HK-2 (cell line): ENCODE data around the gene MUC22.
"Not testable (repeated sequence)": the region's sequence is repeated elsewhere in the genome, so short reads cannot be mapped to it uniquely, and the experiment has no call there.

Experiments
- DNase-seq: peaks from one replicate; pipeline ENCODE4 v3.0.0-alpha.2; 2018; ENCODE audit not compliant: unreplicated experiment

The MUC22 gene

DNA sequence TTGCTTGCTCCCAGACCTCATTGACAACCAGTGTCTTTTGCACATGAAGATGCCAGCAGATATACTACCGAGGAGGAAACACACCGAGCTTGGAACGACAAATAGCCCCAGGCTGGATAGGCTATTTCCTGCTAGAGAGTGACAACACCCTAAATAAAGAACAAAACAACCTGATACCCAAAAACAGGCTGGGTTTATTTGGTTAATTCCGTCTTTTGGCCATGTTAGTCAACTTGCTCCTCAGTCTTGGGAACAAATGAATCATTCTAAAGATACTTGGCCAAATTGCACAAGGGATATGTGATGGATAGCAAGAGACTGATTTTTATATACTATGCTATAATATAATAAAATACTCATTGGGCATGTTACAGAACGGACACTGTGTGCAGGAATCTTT lies 11.5 kb upstream of the MUC22 start:
- DNase-seq, result no peak

DNA sequence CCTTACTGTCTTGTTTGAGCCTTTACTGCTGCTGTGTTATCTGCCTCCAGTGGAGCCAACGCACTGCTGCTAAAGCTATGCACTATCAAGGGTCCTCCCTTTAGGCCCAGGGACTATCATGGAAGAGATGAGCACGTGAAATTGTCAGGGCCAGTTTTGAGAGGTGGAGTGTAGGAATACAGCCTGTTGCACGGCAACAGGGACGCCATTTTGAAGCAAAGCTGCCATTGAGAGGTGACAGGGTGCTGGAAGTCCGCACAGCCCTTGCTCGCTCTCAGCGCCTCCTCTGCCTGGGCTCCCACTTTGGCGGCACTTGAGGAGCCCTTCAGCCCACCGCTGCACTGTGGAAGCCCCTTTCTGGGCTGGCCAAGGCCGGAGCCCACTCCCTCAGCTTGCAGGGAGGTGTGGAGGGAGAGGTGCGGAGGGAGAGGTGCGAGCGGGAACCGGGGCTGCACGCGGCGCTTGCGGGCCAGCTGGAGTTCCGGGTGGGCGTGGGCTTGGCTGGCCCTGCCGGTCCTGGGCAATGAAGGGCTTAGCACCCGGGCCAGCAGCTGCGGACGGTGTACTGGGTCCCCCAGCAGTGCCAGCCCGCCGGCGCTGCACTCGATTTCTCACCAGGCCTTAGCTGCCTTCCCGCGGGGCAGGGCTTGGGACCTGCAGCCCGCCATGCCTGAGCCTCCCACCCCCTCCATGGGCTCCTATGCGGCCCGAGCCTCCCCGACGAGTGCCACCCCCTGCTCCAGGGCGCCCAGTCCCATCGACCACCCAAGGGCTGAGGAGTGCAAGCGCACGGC lies 10.0 kb upstream of the MUC22 start:
- not testable (repeated sequence) for DNase-seq

DNA sequence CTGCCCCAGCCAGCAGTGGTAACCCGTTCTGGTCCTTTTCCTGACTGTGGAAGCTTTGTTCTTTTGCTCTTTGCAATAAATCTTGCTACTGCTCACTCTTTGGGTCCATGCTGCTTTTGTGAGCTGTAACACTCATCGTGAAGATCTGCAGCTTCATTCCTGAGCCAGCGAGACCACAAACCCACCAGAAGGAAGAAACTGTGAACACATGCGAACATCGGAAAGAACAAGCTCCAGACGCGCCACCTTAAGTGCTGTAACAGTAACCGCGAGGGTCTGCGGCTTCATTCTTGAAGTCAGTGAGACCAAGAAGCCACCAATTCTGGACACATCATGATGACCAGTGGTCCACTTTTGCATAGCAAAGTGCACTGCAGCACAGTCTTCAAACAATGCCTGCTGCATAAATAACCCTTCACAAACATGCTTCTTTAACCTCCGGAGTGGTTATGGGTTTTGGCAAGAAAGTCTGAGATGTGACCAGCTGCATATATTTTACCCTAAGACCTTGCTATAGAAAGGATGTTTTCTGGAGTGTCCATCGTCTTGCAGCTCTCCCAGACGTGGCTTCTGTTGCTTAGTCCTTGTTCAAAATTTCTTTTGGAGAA lies 8.9 kb upstream of the MUC22 start:
- DNase-seq, result no peak

DNA sequence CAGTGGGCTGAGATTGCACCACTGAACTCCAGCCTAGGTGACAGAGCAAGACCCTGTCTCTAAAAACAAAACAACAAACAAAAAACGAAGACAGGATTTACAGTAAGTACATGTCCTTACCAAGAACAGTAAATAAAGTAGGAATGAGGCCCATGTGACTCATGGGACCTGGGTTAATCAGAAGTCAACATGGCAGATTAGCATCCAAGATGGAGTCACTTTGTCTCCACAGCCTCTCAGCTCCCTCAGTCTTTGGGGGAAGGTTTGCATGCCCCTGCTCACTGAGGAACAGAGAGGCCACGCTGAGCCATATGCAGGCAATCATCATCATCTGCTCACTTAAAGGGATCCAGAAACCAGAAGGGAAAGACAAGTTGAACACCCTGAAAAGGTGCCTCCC lies 7.8 kb upstream of the MUC22 start:
- DNase-seq, result no peak

DNA sequence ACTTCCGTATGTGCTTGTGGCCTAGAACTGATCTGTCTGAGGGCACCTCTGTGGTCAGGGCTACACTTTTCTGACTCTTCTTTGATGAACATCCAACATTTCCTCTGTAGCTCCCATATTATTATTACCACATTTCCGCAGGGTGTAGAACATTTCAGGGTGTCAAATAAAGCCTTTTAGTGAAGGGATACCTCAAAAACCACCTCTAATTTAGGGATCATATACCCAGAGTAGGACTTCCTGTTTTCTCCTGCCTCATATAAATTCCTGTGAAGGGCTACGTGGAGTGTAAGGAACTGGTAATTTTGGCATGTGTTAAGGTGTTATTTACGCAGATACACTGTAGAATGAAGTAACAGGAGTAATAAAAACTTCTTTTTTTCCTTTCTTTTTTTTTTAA lies 5.5 kb upstream of the MUC22 start:
- no peak for DNase-seq

DNA sequence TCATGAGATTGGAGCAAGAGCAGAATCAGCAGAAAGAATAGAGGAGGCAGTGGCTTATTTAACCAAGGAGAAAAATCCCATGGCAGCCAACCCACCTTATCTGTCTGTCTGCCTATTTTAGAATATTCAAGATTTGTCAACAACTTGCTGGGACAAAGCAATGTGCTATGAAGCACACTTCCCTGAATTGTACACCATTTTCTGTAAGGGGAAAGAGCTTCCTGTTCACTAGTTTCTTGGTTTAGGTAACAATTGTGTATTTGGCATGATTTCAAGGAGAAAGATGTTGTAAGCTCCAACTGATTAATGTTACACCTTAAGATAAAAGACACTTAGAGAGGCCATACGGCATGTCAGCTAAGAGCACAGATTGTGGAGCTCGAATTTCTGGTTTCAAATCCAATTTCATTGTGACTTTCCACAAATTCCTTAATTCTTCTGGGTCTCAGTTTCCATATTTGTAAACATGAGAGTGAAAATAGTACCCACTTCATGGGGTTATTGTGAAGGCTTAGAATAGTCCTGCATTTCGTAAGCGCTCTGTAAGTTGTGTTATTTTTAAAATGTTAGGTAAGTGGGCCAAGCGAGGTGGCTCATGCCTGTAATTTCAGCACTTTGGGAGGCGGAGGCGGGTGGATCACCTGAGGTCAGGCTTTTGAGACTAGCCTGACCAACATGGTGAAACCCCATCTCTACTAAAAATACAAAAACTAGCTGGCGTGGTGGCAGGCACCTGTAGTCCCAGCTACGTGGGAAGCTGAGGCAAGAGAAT lies 4.8 kb upstream of the MUC22 start:
- DNase-seq, result no peak

DNA sequence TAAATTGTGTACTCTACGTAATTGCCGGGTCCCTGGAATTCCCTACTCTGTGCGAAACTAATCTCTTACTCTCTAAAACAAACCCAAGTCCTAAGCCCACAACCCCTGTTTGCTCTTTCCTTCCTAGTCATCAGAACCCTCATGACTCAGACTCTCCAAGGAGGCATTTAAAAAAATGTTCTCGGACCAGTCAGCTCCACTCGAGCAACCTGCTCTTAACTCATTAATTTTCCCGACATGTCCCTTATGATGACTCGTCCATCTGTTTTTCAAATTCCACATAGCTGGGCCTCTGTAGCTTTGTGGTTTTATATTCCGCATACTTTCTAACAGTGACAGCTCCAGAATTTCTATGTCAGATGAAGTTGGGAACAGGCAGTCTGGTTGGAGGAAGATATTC lies 2.6 kb upstream of the MUC22 start:
- DNase-seq, result peak; percentile 47

DNA sequence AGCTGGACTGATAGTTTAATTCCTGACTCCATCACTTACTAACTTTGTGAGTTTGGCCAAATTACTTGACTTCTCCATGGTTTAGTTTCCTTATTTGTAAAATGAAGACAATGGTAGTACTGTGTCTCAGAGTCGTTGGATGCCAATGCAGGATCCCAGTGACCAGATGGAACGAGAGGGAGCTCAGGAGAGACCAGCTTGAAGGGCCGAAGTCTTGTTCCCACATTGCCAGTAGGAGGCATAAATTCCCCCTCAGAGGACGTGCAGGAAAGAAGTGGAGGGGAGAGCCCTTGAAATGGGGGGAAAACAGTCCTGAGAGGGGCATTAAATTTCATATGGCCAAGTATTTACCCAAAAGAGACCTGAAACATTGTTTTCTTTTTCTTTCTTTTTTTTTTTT lies 2.1 kb upstream of the MUC22 start:
- no peak for DNase-seq

DNA sequence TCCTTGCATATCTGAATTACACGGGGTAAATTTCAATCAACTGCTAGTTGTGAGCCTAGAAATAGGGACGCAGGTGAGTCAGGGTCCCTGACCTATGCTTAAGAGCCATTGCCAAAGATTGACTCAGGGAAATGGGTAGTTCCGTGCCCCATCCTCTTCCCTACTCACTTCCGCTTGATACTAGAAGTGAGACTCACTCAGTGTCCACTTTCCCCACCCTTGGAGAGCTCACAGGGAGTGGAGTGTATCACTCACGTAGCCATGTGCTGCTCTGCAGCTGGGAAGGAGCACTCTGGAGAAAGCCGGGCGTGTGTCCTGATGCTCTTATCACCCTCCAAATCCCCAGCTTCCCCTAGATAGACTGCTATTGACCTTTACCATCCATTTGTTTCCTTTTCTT lies 543 bp upstream of the MUC22 start:
- DNase-seq, result no peak

DNA sequence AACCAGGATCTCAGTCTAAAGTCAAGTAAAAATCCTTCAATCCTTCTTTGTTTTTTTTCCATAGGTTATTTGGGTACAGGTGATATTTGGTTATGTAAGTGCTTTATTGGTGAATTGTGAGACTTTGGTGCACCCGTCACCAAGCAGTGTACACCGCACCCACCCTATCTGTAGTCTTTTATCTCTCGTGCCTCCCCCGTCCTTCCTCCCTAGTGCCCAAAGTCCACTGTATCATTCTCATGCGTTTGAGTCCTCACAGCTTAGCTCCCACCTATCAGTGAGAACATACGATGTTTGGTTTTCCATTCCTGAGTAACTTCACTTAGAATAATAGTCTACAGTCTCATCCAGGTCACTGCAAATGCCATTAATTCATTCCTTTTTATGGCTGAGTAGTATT lies 879 bp downstream of the MUC22 start:
- DNase-seq, result no peak

DNA sequence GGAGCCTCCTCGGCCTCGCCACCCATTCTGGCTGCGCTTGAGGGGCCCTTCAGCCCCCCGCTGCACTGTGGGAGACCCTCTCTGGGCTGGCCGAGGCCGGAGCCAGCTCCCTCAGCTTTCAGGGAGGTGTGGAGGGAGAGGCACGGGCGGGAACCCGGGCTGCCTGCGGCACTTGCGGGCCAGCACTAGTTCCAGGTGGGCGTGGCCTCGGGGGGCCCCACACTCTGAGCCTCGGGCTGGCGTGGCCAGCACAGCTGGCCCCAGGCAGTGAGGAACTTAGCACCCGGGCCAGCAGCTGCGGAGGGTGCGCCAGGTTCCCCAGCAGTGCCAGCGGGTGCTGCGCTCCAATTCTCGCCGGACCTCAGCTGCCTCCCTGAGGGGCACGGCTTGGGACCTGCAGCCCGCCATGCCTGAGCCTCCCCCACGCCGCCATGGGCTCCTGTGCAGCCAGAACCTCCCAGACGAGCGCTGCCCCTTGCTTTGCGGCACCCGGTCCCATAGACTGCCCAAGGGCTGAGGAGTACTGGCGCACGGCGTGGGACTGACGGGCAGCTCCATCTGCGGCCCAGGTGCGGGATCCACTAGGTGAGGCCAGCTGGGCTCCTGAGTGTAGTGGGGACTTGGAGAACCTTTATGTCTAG lies 6.5 kb downstream of the MUC22 start:
- no peak for DNase-seq

DNA sequence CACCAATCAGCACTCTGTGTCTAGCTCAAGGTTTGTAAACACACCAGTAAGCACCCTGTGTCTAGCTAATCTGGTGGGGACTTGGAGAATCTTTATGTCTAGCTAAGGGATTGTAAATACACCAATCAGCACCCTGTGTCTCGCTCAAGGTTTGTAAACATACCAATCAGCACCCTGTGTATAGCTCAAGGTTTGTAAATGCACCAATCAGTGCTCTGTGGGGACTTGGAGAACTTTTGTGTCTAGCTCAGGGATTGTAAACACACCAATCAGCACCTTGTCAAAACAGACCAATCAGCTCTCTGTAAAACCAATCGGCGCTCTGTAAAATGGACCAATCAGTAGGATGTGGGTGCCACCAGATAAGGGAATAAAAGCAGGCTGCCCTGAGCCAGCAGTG lies 7.2 kb downstream of the MUC22 start:
- not testable (repeated sequence) for DNase-seq

DNA sequence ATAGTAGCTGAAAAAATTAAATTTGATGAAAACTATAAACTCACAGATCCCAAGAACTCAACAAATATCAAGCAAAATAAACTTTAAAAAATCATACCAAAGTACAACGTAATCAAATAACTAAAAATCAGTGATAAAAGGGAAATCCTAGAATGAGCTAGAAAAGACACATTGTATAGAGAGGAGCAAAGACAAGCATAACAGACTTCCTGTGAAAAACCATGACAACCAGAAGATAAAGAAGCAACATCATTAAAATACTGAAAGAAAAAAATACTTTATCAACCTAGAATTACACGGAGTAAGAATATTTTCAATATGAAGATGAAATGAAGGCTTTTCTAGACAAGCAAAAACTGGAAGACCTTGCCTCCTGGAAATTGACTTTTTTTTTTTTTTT lies 9.8 kb downstream of the MUC22 start:
- DNase-seq, result no peak

DNA sequence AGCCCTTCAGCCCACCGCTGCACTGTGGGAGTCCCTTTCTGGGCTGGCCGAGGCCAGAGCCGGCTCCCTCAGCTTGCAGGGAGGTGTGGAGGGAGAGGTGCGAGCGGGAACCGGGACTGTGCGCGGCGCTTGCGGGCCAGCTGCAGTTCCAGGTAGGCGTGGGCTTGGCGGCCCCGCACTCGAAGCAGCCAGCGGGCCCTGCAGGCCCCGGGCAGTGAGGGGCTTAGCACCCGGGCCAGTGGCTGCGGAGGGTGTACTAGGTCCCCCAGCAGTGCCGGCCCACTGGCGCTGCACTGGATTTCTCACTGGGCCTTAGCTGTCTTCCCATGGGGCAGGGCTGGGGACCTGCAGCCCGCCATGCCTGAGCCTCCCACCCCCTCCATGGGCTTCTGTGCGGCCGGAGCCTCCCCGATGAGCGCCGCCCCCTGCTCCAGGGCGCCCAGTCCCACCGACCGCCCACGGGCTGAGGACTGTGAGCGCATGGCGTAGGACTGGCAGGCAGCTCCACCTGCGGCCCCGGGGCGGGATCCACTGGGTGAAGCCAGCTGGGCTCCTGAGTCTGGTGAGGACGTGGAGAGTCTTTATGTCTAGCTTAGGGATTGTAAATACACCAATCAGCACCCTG lies 10.5 kb downstream of the MUC22 start:
- not testable (repeated sequence) for DNase-seq

DNA sequence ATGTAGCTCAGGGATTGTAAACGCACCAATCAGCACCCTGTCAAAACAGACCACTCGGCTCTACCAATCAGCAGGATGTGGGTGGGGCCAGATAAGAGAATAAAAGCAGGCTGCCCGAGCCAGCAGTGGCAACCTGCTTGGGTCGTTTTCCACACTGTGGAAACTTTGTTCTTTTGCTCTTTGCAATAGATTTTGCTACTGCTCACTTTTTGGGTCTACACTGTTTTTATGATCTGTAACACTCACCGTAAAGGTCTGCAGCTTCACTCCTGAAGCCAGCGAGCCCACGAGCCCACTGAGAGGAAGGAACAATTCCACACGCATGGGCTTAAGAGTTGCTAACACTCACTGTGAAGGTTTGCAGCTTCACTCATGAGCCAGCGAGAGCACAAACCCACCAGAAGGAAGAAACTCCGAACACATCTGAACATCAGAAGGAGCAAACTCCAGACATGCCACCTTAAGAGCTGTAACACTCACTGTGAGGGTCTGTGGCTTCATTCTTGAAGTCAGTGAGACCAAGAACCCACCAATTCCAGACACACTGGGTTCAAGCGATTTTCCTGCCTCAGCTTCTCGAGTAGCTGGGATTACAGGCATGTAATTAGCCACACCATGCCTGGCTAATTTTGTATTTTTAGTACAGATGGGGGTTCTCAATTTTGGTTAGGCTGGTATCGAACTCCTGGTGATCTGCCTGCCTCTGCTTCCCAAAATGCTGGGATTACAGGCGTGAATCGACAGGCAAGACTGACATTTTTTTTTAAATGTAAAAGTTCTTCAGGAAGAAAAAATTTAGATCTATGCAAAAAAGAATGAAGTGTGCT lies 11.6 kb downstream of the MUC22 start:
- not testable (repeated sequence) for DNase-seq

DNA sequence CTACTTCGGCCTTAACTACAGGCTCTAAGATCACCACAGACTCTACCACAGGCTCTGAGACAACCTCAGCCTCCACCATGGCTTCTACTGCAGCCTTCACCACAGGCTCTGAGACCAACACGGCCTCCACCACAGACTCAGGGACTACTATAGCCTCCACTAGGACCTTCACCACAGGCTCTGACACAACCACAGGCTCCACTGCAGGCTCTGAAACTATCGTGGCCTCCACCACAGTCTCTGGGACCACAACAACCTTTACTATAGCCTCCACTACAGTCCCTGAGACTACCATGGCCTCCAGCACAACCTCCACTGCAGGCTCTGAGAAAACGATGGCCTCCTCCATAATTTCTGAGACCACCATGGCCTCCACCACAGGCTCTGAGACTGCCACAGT lies 15.3 kb downstream of the MUC22 start:
- DNase-seq, result no peak

DNA sequence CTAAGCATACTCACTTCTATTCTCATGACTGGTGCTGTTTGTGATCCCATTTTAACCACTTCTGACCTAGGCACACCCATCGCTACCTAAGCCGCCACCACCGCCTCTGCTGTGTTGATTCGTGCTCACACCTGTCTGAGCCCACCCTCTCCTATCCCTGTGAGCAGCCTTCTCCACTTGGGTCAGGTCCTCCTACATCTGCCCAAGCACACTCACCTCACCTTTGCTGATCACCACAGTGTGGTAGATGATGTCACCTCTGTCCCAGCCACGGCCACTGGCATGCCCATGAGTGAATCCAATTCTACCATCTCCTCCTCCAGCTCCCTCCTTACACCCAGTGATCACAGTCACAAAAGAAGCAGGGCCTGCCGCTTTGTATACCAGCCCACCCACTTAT lies 20.8 kb downstream of the MUC22 start:
- no peak for DNase-seq

DNA sequence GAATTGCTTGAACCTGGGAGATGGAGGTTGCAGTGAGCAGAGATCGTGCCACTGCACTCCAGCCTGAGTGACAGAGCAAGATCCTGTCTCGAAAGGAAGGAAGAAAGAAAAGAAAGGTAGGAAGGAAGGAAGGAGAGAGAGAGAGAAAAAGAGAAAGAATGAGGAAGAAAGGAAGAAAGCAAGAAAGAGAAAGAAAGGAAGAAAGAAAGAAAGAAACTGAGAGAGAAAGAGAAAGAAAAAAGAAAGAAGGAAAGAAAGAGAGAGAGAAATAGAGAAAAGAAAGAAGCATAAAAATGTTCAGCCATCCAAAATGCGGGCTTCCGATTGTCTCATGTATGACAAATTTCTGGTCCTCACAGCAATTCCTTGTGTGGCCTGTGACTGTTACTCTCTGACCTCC lies 22.8 kb downstream of the MUC22 start:
- DNase-seq, result no peak

DNA sequence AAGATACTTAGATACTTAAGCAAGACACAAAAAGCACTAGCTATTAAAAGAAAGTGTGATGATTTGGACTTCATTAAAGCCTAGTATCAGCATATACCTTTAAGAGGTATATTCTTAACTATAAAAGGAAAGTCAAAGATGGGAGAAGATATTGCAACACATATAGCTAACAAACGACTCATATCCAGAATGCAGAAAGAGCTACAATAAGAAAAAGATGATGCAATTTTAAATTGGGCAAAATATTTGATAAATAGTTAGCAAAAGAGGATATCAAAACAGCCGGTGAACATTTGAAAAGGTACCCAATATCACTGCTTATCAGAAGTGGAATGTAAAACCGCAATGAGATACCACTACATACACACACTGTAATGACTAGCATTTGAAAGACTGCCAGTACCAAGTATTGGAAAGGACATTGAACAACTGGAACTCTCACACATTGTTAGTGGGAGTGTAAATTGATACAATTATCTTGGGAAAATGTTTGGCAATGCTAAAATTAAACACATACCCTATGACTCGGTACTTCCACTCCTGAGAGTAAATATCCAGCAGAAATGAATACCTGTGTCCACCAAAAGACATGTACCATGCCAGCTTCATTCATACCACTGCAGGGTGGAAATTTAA lies 25.7 kb downstream of the MUC22 start:
- DNase-seq, result no peak

DNA sequence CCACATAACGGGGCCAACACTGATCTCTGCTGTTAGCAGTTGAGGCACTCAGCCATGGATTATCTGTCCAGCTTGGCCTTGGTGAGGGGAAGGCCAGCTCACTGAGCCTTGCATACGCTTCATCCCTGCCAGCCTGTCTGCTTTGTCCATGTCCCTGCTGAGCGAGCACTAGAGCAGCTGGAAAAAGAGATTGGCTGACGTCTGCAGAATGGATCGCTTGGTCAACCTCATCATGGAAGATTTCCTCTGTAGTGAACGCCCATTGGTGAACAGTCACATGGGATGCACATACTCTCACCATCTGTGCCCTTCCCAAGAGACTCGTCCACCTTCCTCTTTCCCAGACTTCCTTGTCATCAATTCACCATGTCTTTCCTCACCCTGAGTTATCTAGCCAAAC lies 26.9 kb downstream of the MUC22 start:
- no peak for DNase-seq

DNA sequence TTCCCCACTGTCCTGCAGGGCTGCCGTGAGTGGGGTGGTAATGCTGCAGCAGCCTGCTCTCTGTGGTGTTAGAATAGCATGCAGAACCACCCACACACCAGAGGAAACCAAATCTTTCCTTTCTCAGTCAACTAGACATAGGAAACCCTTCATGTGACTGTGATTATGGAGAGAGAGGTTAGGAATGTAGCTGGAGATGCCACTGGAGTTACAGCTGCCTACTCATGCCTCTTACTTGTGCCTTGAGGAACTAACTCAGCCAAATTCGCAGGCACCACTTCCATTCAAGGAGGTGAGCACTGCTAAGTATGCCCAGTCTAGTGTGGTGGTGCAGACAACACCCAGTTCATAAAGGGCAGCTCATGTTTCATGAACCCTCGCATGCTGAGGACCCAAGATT lies 27.4 kb downstream of the MUC22 start:
- DNase-seq, result no peak
